ENCODE results near the gene GTF2H4. TPM values are rescaled to one million over a fixed set of nuclear protein-coding genes. Genes with fewer than 3 reads are reported as not detected.

GTF2H4 gene
- total RNA-seq, 1 donor from 2014 or later, result 44.6 TPM

DNA sequence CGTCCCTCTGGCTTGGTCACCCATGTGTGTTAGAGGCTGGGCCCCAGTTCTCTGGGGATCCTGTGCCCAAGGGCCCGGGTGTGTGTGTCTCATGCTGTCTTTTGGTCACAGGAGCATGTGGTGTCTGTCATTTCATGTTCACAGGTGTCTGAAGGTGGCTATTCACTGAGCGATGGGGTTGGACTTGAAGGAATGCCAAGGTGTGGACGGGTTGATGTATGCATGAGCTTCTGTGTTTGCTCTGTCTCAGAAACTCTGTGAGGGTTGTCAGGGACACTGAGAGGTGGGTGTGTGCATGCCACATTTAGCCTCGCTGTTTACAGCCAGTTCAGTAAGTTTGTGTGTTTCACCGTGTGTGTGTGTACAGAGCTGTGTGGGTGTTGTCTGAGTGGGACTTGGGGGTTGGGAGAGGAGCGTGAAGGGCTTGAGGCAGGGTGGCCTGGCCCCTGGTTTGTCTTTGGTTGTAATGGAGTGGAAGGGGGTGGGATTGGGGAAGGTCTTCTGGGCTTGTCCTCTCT lies 22.5 kb upstream of the GTF2H4 start:
- Histone ChIP-seq H3K4me3 (peak overlapping the region; percentile 69), H3K27me3 (no peaks in the 10 kb centered on the region), H3K4me1 (peaks cover 26% of the 10 kb centered on the region), H3K27ac (peak overlapping the region; percentile 78), H3K9me3 (no peaks in the 10 kb centered on the region), H3K36me3 (peaks cover 5% of the 10 kb centered on the region)
- intact Hi-C loops (cut with DNase I), result no loop called here
- DNase-seq, result no peak
- TF ChIP-seq, protein P1, sequence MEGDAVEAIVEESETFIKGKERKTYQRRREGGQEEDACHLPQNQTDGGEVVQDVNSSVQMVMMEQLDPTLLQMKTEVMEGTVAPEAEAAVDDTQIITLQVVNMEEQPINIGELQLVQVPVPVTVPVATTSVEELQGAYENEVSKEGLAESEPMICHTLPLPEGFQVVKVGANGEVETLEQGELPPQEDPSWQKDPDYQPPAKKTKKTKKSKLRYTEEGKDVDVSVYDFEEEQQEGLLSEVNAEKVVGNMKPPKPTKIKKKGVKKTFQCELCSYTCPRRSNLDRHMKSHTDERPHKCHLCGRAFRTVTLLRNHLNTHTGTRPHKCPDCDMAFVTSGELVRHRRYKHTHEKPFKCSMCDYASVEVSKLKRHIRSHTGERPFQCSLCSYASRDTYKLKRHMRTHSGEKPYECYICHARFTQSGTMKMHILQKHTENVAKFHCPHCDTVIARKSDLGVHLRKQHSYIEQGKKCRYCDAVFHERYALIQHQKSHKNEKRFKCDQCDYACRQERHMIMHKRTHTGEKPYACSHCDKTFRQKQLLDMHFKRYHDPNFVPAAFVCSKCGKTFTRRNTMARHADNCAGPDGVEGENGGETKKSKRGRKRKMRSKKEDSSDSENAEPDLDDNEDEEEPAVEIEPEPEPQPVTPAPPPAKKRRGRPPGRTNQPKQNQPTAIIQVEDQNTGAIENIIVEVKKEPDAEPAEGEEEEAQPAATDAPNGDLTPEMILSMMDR (IDR thresholded peaks at IDR 0.05), result no peak
- ATAC-seq, result peak; percentile 45

DNA sequence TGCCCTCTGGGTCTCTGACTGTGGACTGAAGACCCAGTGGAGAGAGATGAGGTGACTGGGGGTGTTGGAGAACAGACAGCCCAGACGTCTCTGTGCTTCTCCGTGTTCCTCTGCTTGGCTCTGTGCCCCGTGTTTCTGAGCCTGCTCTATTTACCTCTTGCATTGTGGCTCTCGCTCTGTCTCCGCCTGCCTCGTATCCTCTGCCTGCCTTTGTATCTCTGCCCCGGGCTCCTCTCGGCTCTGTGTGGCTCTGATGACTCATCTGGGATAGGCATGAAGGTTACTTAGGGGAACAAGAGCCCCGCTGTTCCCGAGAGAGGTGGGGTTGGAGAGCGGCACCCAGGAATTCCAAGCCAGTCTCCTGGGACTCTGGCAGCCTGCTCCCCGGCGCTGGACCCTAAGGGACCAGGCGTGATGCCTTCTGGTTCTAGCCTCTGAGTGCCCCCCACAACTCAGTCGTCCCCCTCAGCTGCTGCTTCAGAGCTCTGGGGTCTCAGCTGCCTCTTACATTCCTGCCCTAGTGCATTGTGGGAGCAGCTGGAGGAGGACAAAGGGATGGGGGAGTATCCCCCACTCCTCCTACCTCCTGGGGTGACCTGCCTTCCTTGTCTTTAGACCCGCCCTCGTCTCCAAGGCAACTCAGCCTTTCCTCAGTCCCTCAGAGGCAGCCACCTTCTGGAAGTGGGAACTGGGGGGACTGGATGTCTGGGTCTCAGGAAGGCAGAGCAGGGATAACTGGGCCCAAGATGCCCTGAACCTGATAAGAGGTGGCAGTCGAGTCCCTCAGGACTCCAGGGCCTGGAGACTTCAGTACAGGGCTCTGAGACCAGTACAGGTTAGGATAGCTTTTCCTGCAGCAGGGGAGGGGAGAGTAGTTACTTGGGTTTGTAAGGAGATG lies 21.8 kb upstream of the GTF2H4 start:
- peak overlapping the region; percentile 3 for H3K27ac ChIP-seq
- H3K4me3 ChIP-seq, result peak overlapping the region; percentile 69
- no peaks in the 10 kb centered on the region for H3K27me3 ChIP-seq
- ATAC-seq (no peak), DNase-seq (peak; percentile 59)
- H3K36me3 ChIP-seq, result peaks cover 5% of the 10 kb centered on the region
- TF ChIP-seq, protein P1 (IDR thresholded peaks at IDR 0.05), result no peak
- no peaks in the 10 kb centered on the region for H3K9me3 ChIP-seq
- intact Hi-C loops (cut with DNase I), result no loop called here
- H3K4me1 ChIP-seq, result peaks cover 26% of the 10 kb centered on the region

DNA sequence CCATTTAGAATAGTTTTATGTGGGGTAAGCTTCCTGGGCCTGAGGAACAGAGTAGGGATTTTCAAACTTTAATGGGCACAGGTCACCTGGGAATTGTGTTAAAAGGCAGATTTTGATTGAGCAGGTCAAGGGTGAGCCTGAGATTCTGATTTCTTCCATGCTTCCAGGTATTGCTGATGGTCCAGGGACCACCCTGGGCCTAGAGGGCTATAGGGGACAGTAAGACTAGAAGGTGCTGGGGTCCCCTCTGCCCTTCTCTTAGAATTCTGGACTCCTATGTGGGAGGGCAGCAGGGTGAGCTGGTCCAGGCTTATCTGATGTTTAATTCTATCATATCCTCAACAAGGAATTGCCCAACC lies 21.1 kb upstream of the GTF2H4 start:
- Histone ChIP-seq H3K4me1 (peaks cover 26% of the 10 kb centered on the region), H3K27ac (peak overlapping the region; percentile 3), H3K4me3 (no peak overlapping the region), H3K27me3 (no peaks in the 10 kb centered on the region), H3K9me3 (no peaks in the 10 kb centered on the region), H3K36me3 (peaks cover 7% of the 10 kb centered on the region)
- TF ChIP-seq, protein P1 (IDR thresholded peaks at IDR 0.05), result no peak
- ATAC-seq, result no peak
- intact Hi-C loops (cut with DNase I), result no loop called here
- no peak for DNase-seq

DNA sequence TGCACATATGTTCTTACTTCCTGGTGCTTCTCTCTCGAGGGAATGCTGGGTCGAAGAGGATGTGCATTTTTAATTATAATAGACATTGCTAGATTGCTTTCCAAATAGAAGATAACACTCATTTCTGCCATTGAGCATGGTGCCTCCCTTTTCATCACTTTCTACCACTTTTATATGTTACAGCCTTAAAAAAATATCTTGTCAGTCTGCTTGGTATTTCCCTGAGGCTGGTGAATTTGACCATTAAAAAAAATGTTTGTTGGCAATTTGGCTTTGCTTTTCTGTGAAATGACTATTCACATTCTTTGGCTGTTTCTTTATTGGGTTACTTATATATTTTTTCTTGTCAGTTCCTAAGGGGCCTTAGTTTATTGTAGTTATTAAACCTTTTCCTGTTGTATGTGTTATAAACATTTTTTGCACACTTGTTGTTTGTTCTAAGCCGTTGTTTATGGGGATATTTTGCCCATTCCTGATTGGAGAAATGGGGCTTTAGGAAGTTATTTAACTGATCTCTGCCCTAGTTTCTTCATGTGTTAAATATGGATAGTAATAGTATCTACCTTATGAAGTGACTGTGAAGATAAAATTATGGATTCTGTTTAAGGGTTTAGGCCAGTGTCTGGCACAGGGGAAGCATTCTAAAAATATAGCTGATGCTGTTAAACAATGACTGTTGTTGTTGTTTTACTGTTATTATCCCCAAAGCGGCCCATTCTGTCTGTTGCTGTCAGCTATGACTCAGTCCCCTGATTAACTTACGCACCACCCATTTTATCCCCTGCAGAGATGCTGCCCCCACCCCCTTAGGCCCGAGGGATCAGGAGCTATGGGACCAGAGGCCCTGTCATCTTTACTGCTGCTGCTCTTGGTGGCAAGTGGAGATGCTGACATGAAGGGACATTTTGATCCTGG lies 19.8 kb upstream of the GTF2H4 start:
- H3K27ac ChIP-seq, result no peak overlapping the region
- no peak overlapping the region for H3K4me3 ChIP-seq
- DNase-seq (peak; percentile 0), ATAC-seq (no peak)
- intact Hi-C loops (cut with DNase I), result no loop called here
- peaks cover 21% of the 10 kb centered on the region for H3K4me1 ChIP-seq
- H3K36me3 ChIP-seq, result peaks cover 20% of the 10 kb centered on the region
- H3K9me3 ChIP-seq, result no peaks in the 10 kb centered on the region
- no peaks in the 10 kb centered on the region for H3K27me3 ChIP-seq
- TF ChIP-seq, protein P1 (IDR thresholded peaks at IDR 0.05), result no peak

DNA sequence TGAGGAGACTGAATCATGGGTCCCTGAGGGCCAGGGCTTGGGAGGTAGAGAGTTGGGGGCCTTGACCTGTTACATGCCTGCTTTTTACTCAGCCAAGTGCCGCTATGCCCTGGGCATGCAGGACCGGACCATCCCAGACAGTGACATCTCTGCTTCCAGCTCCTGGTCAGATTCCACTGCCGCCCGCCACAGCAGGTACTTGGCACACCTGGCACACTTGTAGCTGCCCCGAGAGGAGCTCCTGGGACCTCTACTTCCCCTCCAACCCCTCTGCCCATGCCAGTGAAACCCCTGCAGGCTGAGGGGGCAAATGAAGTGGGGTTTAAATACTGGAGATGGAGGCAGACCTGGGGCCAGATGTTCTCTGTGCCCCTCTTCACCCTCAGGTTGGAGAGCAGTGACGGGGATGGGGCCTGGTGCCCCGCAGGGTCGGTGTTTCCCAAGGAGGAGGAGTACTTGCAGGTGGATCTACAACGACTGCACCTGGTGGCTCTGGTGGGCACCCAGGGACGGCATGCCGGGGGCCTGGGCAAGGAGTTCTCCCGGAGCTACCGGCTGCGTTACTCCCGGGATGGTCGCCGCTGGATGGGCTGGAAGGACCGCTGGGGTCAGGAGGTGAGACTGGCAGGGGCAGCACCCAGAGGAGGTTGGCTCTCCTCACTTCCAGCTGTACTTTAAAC lies 19.1 kb upstream of the GTF2H4 start:
- Histone ChIP-seq H3K36me3 (peaks cover 27% of the 10 kb centered on the region), H3K4me1 (peaks cover 17% of the 10 kb centered on the region), H3K9me3 (no peaks in the 10 kb centered on the region), H3K27me3 (no peaks in the 10 kb centered on the region), H3K4me3 (no peak overlapping the region), H3K27ac (no peak overlapping the region)
- DNase-seq, result peak; percentile 50
- no peak for ATAC-seq
- intact Hi-C loops (cut with DNase I), result no loop called here
- TF ChIP-seq, protein P1 (IDR thresholded peaks at IDR 0.05), result no peak

Measured in upper lobe of right lung (tissue), 1 donor.